Lower lobe of right lung (tissue), 2 donors: ENCODE measurements around the gene MARVELD3. TPM values are rescaled to one million over a fixed set of nuclear protein-coding genes. Genes with fewer than 3 reads are reported as not detected.
"Not testable (repeated sequence)": the region's sequence is repeated elsewhere in the genome, so short reads cannot be mapped to it uniquely, and the experiment has no call there.

ENCODE experiments used
- ATAC-seq, 2 donors: fragments of 200-7000 bp; cut with Tn5 transposase; one replicate each; pipeline ENCODE4 v1.9.1; 2020 to 2022; ENCODE audit warnings: mild to moderate bottlenecking in 2 of 2, moderate library complexity in 2 of 2
- DNase-seq: peaks from one replicate; pipeline ENCODE4 v3.0.0-alpha.2; 2020
- H3K27ac ChIP-seq: fragments of 200-600 bp; one replicate; pipeline ENCODE4 v1.8.0; 2022
- H3K27me3 ChIP-seq: fragments of 200-600 bp; one replicate; pipeline ENCODE4 v1.8.0; 2022; ENCODE audit warnings: low read depth
- H3K36me3 ChIP-seq: fragments of 200-600 bp; one replicate; pipeline ENCODE4 v1.8.0; 2022; ENCODE audit warnings: mild to moderate bottlenecking
- H3K4me1 ChIP-seq: fragments of 200-600 bp; one replicate; pipeline ENCODE4 v1.8.0; 2022
- H3K4me3 ChIP-seq: fragments of 200-600 bp; one replicate; pipeline ENCODE4 v1.8.0; 2022; ENCODE audit warnings: mild to moderate bottlenecking
- H3K9me3 ChIP-seq: fragments of 200-600 bp; one replicate; pipeline ENCODE4 v1.8.0; 2022
- intact Hi-C: fragments of 100-400 bp; cut with DNase I; formaldehyde crosslinking; loops from one replicate; pipeline ENCODE4 v1.11.0; 2022
- total RNA-seq: library from RNA; stranded (reverse); fragmentation: NEBNext Ultra II Directional; extraction: Animal tissue kit (Norgen Biotek cat#: 25700); gene quantifications from one replicate; pipeline ENCODE4 v1.2.1, GENCODE V29; 2021
- TF ChIP-seq, protein P1 (sequence below): fragments of 200-600 bp; IDR thresholded peaks from one replicate; pipeline ENCODE4 v1.8.0; 2022; ENCODE audit warnings: antibody characterized with exemption, mild to moderate bottlenecking
- donor health status: DM: no; HTN: yes; CAD: no; lungs with severe emphysema.

MARVELD3 gene
- total RNA-seq, 1 donor from 2014 or later = 6.7 TPM

DNA sequence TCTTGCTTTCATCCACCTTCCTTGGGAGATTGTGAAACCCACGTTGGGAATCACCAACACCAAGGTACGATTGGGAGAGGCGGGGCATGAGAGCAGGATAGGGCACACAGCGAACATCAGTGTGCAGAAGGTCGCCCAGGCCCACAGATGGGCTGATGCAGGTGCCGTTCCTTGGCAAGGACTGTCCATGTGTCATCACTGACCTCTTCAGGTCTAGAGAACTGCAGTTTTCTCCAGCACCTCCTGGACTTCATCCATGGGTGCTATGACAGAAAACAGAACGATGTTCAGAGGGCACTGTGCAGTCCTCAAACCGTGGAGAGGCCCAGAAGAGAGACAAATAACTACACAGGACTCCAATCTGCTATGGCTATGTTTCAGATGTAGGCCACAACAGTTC is 25.2 kb upstream of the MARVELD3 start:
- ATAC-seq (no peak), DNase-seq (no peak)
- TF ChIP-seq, protein P1, sequence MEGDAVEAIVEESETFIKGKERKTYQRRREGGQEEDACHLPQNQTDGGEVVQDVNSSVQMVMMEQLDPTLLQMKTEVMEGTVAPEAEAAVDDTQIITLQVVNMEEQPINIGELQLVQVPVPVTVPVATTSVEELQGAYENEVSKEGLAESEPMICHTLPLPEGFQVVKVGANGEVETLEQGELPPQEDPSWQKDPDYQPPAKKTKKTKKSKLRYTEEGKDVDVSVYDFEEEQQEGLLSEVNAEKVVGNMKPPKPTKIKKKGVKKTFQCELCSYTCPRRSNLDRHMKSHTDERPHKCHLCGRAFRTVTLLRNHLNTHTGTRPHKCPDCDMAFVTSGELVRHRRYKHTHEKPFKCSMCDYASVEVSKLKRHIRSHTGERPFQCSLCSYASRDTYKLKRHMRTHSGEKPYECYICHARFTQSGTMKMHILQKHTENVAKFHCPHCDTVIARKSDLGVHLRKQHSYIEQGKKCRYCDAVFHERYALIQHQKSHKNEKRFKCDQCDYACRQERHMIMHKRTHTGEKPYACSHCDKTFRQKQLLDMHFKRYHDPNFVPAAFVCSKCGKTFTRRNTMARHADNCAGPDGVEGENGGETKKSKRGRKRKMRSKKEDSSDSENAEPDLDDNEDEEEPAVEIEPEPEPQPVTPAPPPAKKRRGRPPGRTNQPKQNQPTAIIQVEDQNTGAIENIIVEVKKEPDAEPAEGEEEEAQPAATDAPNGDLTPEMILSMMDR = no peak
- intact Hi-C loops = no loop called here
- H3K36me3 ChIP-seq = no peaks in the 10 kb centered on the region
- no peak overlapping the region for H3K27ac ChIP-seq
- no peaks in the 10 kb centered on the region for H3K9me3 ChIP-seq
- no peaks in the 10 kb centered on the region for H3K27me3 ChIP-seq
- no peak overlapping the region for H3K4me3 ChIP-seq
- peaks cover 4% of the 10 kb centered on the region for H3K4me1 ChIP-seq

DNA sequence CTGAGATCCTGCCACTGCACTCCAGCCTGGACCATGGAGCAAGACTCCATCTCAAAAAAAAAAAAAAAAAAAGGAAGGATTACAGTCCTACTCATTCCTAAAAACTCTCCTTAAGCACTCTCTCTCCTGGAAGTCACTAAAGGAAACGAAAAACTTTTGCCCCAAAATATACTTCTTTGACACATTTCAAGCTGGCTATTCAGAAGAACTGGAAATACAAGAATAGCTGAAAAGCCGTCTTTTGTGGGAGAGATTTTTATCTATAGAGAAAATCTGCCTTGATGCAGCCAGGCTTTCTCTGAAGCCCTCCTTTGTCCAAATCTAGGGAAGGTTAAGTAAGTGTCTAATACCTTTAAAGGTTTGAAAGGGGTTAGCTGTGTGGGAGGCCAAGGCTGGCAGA is 16.9 kb upstream of the MARVELD3 start:
- peaks cover 9% of the 10 kb centered on the region for H3K27me3 ChIP-seq
- H3K4me3 ChIP-seq = no peak overlapping the region
- ATAC-seq (no peak), DNase-seq (no peak)
- H3K9me3 ChIP-seq = no peaks in the 10 kb centered on the region
- H3K4me1 ChIP-seq = peaks cover 9% of the 10 kb centered on the region
- H3K36me3 ChIP-seq = no peaks in the 10 kb centered on the region
- H3K27ac ChIP-seq = no peak overlapping the region
- intact Hi-C loops = no loop called here
- TF ChIP-seq, protein P1 = no peak

DNA sequence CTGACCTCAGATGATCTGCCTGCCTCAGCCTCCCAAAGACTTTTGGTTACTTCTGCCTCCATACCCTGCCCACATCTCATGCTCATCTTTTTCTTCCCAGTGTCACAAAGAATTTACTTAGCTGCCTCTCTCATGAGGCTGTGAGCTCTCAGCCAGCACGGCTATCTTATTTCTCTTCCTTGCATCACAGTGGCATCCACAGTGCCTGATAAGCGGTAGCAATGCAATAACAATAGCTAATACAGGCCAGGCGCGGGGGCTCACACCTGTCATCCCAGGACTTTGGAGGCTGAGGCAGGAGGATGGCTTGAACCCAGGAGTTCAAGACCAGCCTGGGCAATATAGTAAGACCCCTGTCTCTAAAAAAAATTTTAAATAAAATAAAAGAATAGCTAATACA is 15.5 kb upstream of the MARVELD3 start:
- ATAC-seq (no peak), DNase-seq (no peak)
- H3K4me3 ChIP-seq = no peak overlapping the region
- H3K9me3 ChIP-seq = no peaks in the 10 kb centered on the region
- TF ChIP-seq, protein P1 = no peak
- no peaks in the 10 kb centered on the region for H3K36me3 ChIP-seq
- H3K27ac ChIP-seq = no peak overlapping the region
- intact Hi-C loops = no loop called here
- peaks cover 9% of the 10 kb centered on the region for H3K4me1 ChIP-seq
- H3K27me3 ChIP-seq = peaks cover 12% of the 10 kb centered on the region

DNA sequence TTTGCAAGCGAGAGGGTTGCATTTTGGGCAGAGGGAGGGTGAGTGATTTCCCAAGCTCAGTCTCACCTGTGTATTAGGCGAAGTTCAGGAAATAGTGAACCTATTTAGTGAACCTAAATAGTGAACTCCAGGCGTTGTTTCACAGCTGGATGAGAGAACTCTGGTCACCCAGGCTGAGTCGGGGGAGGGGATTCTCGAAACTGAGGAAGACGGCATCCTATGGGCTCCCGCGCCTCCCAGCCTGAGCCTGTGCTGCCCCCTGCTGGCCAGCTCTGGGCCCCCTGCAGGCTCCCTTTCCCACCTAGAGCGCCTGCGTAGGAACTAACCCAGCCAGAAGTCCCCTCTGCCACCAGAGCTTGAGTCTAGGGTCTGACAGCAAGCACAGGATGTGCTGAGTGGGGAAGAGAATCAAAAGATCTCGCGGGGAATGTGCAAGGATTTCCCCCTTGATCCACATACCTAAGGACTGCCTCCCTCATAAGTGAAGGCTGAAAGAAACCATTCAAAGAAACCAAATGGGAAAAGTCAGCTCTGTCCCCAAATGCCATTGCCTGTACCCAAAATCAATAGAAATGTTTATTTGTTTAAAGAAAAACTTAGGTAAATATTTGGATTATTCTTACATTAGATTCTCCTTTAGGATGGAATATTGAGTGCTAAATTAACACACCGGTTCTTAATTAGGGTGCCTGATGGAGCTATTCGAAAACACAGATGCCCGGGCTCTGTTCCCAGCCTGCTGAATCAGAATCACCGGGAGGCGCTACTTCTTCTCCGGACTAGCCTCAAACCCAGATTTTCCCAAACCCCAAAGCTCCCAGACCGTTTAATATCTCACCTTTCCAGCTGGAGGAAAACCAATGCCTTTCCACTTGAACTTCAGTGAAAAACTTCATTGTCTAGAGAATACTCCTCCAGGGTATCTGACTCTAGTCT is 14.8 kb upstream of the MARVELD3 start:
- intact Hi-C loops = no loop called here
- Histone ChIP-seq H3K4me1 (peaks cover 9% of the 10 kb centered on the region), H3K36me3 (no peaks in the 10 kb centered on the region), H3K27ac (no peak overlapping the region), H3K9me3 (no peaks in the 10 kb centered on the region), H3K4me3 (no peak overlapping the region), H3K27me3 (peaks cover 12% of the 10 kb centered on the region)
- TF ChIP-seq, protein P1 = peak; percentile 98
- DNase-seq (peak; percentile 83), ATAC-seq (peak; percentile 96 to 97)

DNA sequence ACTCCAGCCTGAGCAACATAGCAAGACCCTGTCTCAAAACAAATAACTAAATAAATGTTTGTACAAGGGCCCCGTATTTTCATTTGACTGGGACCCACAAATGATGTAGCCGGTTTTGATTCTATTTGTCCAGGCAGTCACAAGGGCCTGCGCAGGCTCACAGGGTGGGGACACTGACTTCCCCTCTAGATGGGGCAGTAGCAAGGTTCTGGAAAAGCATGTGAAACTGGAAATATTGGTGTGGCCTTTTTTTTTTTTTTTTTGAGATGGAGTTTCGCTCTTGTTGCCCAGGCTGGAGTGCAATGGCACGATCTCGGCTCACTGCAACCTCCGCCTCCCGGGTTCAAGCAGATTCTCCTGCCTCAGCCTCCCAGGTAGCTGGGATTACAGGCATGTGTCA is 11.0 kb upstream of the MARVELD3 start:
- intact Hi-C loops, H3K36me3 ChIP-seq, DNase-seq, ATAC-seq, H3K4me3 ChIP-seq, H3K27ac ChIP-seq, H3K4me1 ChIP-seq, H3K9me3 ChIP-seq: not testable (repeated sequence)
- peaks cover 12% of the 10 kb centered on the region for H3K27me3 ChIP-seq

DNA sequence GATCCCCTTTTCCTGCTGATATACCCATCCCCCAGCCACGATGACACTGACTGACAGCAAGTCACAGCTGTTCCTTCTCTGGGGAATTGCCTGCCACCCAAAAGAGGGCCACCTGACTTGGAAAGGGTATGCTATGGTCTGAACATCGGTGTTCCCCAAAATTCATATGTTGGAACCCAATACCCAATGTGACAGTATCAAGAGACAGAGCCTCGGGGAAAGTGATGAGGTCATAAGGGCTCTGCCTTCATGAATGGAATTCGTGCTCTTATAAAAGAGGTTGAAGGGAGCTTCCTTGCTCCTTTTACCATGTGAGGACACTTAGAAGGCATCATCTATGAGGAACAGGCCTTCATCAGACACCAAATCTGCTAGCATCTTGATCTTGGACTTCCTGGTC is 7.6 kb upstream of the MARVELD3 start:
- H3K9me3 ChIP-seq = no peaks in the 10 kb centered on the region
- H3K4me3 ChIP-seq = no peak overlapping the region
- intact Hi-C loops = no loop called here
- DNase-seq = no peak
- H3K4me1 ChIP-seq = no peaks in the 10 kb centered on the region
- no peaks in the 10 kb centered on the region for H3K36me3 ChIP-seq
- TF ChIP-seq, protein P1 = no peak
- H3K27ac ChIP-seq = no peak overlapping the region
- ATAC-seq = no peak
- peaks cover 7% of the 10 kb centered on the region for H3K27me3 ChIP-seq
